Caco-2 (cell line): ENCODE results near the gene C16orf95. TPM values are rescaled to one million over a fixed set of nuclear protein-coding genes. Genes with fewer than 3 reads are reported as not detected.

Experiments
- BruUV-seq: library from RNA; stranded (reverse); fragments of 400-500 nt; replicated peaks from 2 replicates; lab custom pipeline; 2021; lab: Mats Ljungman, UMichigan
- CTCF ChIA-PET: fragments of 300-600 bp; sonication (Branson Sonifier 250); formaldehyde crosslinking; loops from one replicate; lab custom pipeline; 2022; ENCODE audit warnings: antibody characterized with exemption; lab: Charles Lee
- POLR2A ChIA-PET: fragments of 300-600 bp; sonication (Branson Sonifier 250); formaldehyde crosslinking; loops from one replicate; lab custom pipeline; 2022; ENCODE audit warnings: antibody characterized with exemption; lab: Charles Lee
- DNase-seq, 2 experiments: peaks; one replicate each; pipeline versions ENCODE4 v3.0.0 to v3.0.0-alpha.2; 2020 to 2022
- H3K27me3 ChIP-seq: replicated peaks from 2 replicates; pipeline ENCODE4 v1.6.0; 2011; ENCODE audit warnings: low read length; ENCODE audit not compliant: control insufficient read depth, insufficient read depth
- H3K36me3 ChIP-seq: 2 replicates; pipeline ENCODE4 v1.5.1; 2011; ENCODE audit warnings: low read length; ENCODE audit not compliant: control insufficient read depth, insufficient read depth
- H3K4me1 ChIP-seq: fragments of 250-450 bp; sonication (Bioruptor Pico); 2 replicates; pipeline ENCODE4 v1.5.1; 2020; ENCODE audit warnings: mild to moderate bottlenecking
- H3K4me3 ChIP-seq: 2 replicates; pipeline ENCODE4 v1.5.1; 2011; ENCODE audit warnings: low read depth, mild to moderate bottlenecking, control low read depth, low read length
- H3K9me3 ChIP-seq: fragments of 250-450 bp; sonication (Bioruptor Pico); 2 replicates; pipeline ENCODE4 v1.5.1; 2020; ENCODE audit warnings: mild to moderate bottlenecking, moderate library complexity
- H3K27ac Mint-ChIP-seq: one replicate; pipeline ENCODE4 v1.8.0; 2022; ENCODE audit warnings: mixed read lengths; ENCODE audit not compliant: unreplicated experiment
- H3K27me3 Mint-ChIP-seq: one replicate; pipeline ENCODE4 v1.8.0; 2022; ENCODE audit warnings: mixed read lengths; ENCODE audit not compliant: insufficient read depth, unreplicated experiment
- H3K36me3 Mint-ChIP-seq: one replicate; pipeline ENCODE4 v1.8.0; 2022; ENCODE audit warnings: mild to moderate bottlenecking, mixed read lengths; ENCODE audit not compliant: insufficient read depth, unreplicated experiment
- H3K4me1 Mint-ChIP-seq: one replicate; pipeline ENCODE4 v1.8.0; 2022; ENCODE audit warnings: low read depth, mixed read lengths; ENCODE audit not compliant: unreplicated experiment
- H3K4me3 Mint-ChIP-seq: one replicate; pipeline ENCODE4 v1.8.0; 2022; ENCODE audit warnings: mild to moderate bottlenecking, moderate library complexity, mixed read lengths; ENCODE audit not compliant: unreplicated experiment
- H3K9me3 Mint-ChIP-seq: one replicate; pipeline ENCODE4 v1.8.0; 2022; ENCODE audit warnings: mixed read lengths; ENCODE audit not compliant: unreplicated experiment
- intact Hi-C: fragments of 100-400 bp; cut with micrococcal nuclease; formaldehyde crosslinking; loops from one replicate; pipeline ENCODE4 v1.10.0; 2022; ENCODE audit not compliant: unreplicated experiment
- total RNA-seq: library from RNA; stranded (reverse); gene quantifications from 2 replicates; pipeline ENCODE4 v1.2.3, GENCODE V29; 2022
- TF ChIP-seq, protein P1 (sequence below), 2 experiments: fragments of 200-600 bp in 1 of 2; IDR thresholded peaks; 1 replicate in 1 of 2; 2 replicates in 1 of 2; pipeline versions ENCODE4 v1.5.1 to v1.8.0; 2011 to 2022; ENCODE audit warnings: antibody characterized with exemption in 1 of 2, control low read depth in 1 of 2, inconsistent platforms in 1 of 2, low read depth in 1 of 2, low read length in 1 of 2, mild to moderate bottlenecking in 1 of 2, moderate library complexity in 1 of 2; ENCODE audit not compliant: insufficient read depth in 1 of 2, severe bottlenecking in 1 of 2, unreplicated experiment in 1 of 2

The C16orf95 gene
- total RNA-seq, 1 experiment from 2014 or later: 4.4 TPM

DNA sequence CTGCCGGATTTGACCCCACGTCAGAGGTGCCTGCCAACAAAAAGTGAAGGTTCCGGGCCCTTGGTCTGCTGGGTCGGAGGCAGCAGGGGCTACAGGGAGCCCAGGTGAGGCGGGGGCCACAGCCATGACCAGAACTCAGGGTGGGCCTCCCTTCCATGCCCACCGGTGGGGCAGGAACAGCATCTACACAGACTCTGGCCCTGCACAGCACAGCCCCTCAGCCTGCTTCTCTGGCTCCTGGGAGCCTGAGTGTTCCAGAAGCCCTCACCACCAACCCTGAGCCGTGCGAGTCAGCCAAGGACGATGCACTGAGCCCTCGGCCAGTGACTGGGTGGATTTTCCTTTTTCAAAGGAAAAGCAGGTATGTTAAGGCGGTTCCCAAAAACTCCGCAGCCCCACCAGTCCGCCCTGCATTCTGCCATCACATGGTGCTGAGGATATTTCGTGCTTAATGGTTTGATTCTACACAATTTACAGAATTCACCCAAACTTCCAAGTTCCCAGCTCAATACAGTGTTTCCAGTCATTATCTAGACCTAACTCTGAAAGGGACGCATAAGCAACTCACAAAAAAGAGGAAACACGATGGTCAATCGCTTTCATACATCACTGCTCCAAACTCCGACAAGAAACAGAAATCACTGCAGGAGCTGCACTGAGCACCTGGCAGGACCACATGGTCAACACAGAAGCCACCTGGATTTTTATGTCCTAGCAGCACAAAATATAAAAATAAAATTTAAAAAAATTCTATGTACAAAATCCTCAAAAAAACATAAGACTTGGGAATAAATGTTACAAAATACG, 19.4 kb upstream of the C16orf95 start:
- ChIA-PET POLR2A (no interaction called here), CTCF (no interaction called here)
- Mint-ChIP-seq H3K27me3 (no peaks in the 10 kb centered on the region), H3K36me3 (peaks cover 58% of the 10 kb centered on the region), H3K9me3 (no peaks in the 10 kb centered on the region), H3K4me3 (no peak overlapping the region), H3K27ac (no peak overlapping the region), H3K4me1 (no peaks in the 10 kb centered on the region)
- H3K27me3 ChIP-seq: no peaks in the 10 kb centered on the region
- no TSS peak for BruUV-seq
- H3K36me3 ChIP-seq: peaks cover 7% of the 10 kb centered on the region; the same call in 1 of the 2 replicates
- TF ChIP-seq, protein P1, sequence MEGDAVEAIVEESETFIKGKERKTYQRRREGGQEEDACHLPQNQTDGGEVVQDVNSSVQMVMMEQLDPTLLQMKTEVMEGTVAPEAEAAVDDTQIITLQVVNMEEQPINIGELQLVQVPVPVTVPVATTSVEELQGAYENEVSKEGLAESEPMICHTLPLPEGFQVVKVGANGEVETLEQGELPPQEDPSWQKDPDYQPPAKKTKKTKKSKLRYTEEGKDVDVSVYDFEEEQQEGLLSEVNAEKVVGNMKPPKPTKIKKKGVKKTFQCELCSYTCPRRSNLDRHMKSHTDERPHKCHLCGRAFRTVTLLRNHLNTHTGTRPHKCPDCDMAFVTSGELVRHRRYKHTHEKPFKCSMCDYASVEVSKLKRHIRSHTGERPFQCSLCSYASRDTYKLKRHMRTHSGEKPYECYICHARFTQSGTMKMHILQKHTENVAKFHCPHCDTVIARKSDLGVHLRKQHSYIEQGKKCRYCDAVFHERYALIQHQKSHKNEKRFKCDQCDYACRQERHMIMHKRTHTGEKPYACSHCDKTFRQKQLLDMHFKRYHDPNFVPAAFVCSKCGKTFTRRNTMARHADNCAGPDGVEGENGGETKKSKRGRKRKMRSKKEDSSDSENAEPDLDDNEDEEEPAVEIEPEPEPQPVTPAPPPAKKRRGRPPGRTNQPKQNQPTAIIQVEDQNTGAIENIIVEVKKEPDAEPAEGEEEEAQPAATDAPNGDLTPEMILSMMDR (IDR thresholded peaks at IDR 0.05; ENCODE audit: insufficient read depth in 1 of 2, low read depth in 1 of 2, low read length in 1 of 2, severe bottlenecking in 1 of 2, unreplicated experiment in 1 of 2): no peak
- DNase-seq: no peak
- H3K4me3 ChIP-seq: no peak overlapping the region
- H3K4me1 ChIP-seq: no peaks in the 10 kb centered on the region
- intact Hi-C loops: no loop called here
- H3K9me3 ChIP-seq: no peaks in the 10 kb centered on the region

GRCh38 chr16:87335625-87336433, 18.6 kb upstream of the C16orf95 start:
- intact Hi-C loops: no loop called here
- no peak for DNase-seq
- Mint-ChIP-seq H3K4me1 (no peaks in the 10 kb centered on the region), H3K9me3 (no peaks in the 10 kb centered on the region), H3K4me3 (no peak overlapping the region), H3K36me3 (peaks cover 57% of the 10 kb centered on the region), H3K27me3 (no peaks in the 10 kb centered on the region), H3K27ac (no peak overlapping the region)
- ChIA-PET CTCF (no interaction called here), POLR2A (no interaction called here)
- TF ChIP-seq, protein P1 (IDR thresholded peaks at IDR 0.05; ENCODE audit: insufficient read depth in 1 of 2, low read depth in 1 of 2, low read length in 1 of 2, severe bottlenecking in 1 of 2, unreplicated experiment in 1 of 2): no peak
- no peaks in the 10 kb centered on the region for H3K9me3 ChIP-seq
- H3K36me3 ChIP-seq: peaks cover 7% of the 10 kb centered on the region; the same call in 1 of the 2 replicates
- no peaks in the 10 kb centered on the region for H3K4me1 ChIP-seq
- no peak overlapping the region for H3K4me3 ChIP-seq
- no peaks in the 10 kb centered on the region for H3K27me3 ChIP-seq
- BruUV-seq: no TSS peak
